Hematopoietic multipotent progenitor cell (in vitro differentiated cells): ENCODE results near the gene SUFU. TPM values are rescaled to one million over a fixed set of nuclear protein-coding genes. Genes with fewer than 3 reads are reported as not detected.

Experiments used
- DNase-seq, 3 donors: peaks; one replicate each; pipeline ENCODE4 v3.0.0-alpha.2; 2011 to 2015; ENCODE audit warnings: low read depth in 2 of 3, low spot score in 2 of 3
- total RNA-seq: library from RNA; depleted of rRNA; stranded (reverse); fragments of >200 nt; gene quantifications from one replicate; pipeline ENCODE4 v1.2.3, GENCODE V29; 2012

The SUFU gene
- total RNA-seq, 1 donor: 6.7 TPM

DNA sequence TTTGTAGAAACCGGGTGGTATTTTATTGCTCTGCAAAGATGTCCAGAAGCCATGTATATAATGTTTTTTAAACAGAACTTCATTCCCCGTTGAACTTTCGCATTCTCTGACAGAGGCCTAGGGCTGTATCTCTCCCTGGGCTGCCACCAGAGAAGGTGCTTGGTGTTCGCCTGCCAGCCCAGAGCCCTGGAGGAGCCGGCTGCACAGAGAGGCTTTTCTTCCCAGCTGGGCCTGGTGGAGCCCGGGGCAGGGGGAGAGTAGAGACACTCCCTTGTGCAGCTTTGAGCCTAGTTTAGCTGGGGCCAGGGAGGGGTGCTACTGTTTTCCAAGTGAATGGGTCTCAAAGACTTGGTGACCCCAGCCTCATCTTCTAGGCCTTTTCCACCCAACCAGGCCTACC is 126.9 kb downstream of the SUFU start:
- DNase-seq: no peak

DNA sequence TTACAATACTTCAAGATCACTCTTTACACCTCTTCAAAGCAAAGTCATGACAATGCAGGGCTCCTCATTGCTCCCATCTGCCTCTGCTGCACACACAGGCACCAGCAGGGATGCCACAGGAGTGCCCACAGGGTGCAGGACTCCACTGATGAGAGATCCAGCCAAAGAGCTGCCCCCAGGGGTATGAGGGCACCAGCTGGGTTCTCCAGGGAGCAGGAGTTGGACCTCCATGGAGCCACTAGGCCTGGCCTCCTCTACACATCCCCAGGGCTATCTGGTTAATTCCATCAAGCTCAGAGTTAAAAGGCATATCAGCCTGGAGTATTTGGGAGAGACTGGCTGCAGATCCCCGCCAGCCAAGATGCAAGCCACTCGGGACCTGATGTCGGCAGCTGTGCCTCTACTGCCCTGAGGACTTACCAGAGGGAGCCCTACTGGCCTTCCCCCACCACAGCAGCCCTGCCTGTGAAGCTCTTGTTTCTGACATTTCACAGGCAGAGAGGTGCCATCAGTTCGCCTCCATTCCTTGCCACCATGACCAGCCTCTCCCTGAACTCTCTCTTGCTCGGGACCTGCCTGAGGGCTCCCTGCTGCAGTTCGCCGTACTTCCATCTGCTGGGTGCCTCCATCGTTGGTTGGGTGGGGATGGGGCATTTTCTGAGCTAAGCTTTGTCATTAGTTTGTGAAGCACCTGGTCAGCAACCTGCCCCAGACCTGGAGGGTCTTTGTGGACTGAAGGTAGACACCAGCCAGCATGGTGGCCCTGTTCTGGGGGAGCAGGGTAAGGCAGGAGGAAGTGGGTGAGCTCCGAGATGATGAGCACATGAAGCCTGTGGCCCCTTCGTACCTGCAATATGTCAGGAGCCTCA is 128.0 kb downstream of the SUFU start:
- DNase-seq: no peak

DNA sequence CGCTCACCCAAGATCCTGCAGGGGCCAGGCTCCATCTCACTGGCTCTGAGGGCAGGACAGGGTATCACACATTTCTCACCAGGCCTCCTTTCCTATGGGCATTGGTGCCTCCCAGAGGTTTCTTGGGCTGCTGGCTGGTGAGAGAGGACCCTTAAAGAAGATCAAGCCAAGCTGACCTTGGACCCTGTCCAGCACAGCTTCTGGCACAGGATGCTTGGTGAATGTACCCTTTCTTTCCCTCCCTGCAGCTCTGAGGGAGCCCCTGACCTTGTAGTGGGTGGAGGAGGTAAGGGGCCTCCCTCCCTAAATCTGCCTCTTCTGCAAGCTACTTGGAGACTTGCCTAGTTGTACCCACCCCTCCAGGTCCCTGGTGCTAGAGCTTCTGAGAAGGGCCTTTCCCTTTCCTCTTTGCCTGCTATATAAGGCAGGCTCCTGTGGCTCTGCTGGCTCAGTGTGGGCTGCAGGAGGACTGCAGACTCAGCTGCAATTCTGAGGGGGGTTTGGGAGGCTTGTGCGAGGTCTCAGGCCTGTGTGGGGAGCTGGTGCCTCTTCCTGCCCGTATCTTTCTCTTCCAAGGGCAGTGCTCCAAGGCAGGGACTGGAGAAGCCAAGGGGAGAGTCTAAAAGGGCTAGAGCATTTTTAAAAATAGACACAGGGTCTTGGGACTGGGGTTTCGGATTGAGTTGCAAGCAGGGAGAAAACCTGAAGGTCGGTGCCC is 128.8 kb downstream of the SUFU start:
- peak in 1 of 3 donors; percentile 47 for DNase-seq

DNA sequence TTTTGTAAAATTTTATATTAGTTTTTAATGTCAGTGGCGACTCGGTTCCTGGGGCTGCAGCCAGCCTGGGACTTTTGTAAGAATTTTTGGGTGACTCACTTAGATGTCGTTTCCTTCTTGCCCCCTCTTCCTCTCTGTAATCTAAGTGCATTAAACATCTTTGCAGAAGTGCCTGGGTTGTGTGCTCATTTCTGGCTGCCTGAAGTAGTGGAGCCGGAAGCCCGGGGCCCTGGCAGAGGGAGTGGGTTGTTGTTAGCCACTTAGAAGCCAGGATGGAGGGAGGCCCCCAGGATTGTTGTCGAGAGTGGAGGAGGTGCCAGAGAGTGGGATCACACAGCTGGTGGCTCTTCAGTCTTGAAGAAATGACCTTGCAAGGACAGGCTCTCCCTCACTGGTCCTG is 129.5 kb downstream of the SUFU start:
- peak in 2 of 3 donors; percentile 55 to 63 for DNase-seq

DNA sequence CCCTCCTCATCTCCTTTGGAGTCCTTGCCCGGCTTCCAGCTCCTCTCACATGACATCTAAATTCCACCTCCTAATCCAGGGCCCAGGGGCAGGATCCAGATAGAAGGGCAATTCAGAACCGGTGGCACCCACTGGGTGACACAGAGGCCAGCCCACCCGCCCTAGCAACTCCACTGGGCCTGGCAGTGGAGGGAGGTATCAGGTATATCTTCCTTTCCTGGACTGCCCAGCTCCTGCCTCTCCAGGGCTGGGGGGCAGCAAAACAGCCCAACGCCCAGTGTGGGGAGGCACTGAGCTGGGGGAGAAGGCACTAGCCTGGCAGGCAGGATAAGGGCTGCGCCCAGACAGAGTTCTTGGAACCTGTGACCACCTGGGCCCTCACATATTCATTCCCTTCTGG is 130.1 kb downstream of the SUFU start:
- no peak for DNase-seq

DNA sequence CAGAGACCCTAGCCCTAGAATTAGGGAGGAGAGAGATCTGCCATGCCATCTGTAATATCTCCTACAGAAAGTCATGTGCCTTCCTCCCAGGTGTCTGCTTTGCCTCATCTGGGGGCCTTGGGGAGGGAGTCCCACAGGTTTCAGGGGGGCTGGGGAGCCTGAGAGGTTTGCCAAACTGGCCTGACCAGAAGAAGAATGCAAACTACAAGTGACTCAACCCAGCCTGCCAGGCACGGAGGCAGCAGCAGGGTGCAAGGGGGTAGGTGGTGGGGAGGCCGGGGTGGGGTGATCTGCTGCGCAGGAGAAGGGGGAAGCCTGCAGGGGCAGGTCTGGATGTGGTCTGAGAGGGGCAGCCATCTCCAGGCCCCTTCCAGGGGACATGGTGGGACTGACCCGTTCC is 130.9 kb downstream of the SUFU start:
- DNase-seq: no peak

DNA sequence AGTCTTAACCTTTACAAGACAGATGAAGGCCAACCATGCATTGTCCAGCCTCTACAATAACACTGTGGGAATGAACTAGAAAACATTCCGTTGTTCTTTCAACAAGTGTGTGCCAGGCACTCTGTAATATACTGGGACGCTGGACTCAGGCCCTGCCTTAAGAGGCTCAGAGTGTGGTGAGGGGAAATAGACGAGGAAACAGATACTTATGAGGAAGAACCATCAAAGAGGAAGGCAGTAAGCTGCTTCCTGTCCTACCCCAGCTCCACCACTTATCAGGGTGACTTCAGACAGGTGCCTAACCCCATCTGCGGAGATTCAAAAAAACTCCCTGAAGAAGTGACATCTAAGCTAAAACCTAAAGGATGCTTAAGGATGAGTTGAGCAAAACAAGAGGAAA is 131.6 kb downstream of the SUFU start:
- peak in 2 of 3 donors; percentile 36 to 66 for DNase-seq

DNA sequence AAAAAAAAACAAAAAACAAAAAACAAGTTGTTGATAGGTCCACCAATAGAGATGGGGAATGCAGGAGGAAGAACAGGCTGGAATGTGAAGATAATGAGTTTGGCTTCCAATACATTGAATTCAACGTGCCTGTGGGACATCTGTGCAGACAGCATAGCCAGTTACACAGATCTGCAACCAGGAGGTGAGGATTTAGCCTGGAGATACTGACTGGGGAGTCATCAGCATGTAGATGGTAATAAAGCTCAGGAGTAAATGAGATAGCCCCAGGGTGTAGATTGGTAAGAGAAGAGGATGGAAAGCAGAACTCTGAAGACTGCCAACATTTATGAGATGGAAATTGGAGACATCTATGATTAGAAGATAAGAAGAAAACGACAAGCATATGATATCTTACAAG is 135.8 kb downstream of the SUFU start:
- no peak for DNase-seq

DNA sequence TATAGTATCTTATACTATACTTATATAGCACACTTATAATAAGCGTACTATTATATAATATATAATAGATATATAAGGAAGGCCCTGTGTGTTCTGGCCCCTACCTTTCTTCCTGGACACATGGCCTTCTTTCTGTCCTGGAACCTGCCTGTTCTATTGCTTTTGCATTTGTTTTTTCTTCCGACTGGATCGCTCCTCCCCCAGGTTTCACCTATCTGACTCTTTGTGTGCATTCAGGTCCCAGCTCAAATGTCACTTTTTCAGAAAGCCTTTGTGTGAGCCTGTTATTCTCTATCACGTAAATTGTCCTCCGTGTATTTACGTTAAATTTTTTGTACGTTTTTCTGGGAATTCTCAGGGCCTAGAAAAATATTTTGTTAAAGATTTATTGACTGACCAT is 137.6 kb downstream of the SUFU start:
- no peak for DNase-seq

DNA sequence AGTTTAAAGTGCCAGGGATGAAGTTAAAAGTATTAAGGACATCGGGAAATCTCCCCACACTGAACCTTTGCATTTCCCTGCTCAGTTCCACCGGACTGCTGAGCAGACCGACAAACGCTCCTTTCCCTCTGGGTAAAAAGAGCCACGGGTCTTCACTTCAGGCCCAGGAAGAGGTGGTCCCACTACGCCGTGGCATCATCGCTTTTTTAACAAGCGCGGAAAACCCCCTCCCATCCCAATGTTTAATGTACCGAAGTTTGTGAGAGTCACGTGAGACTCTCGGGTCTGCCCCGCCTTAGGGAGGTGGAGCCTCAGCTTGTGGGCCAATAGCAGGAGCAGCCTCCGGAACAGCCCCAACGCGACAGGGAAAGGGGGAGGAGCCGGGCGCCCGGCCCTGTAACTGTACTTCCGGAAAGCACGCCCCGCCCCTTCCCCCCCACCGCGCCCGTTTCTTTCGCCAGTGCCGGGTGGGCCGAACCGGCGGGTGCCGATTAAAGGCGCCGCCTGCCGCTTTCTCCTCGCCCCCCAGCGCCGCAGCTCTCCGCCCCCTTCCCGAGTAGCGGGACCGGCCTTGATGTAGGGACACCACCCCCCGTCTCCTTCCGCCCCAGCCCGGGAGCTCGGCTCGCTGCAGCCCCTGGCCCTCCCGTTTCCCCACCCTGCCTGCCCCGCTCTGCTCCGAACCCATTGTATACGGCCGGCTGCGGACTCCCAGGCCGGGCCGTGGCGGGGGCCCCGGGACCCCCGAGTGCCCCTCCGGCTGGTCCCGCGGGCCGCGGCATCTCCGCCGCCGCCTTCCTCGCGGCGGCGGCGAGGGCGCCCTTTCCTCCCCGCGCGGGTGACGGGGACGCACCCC is 138.3 kb downstream of the SUFU start:
- peak; percentile 83 to 98 (median 98) for DNase-seq

DNA sequence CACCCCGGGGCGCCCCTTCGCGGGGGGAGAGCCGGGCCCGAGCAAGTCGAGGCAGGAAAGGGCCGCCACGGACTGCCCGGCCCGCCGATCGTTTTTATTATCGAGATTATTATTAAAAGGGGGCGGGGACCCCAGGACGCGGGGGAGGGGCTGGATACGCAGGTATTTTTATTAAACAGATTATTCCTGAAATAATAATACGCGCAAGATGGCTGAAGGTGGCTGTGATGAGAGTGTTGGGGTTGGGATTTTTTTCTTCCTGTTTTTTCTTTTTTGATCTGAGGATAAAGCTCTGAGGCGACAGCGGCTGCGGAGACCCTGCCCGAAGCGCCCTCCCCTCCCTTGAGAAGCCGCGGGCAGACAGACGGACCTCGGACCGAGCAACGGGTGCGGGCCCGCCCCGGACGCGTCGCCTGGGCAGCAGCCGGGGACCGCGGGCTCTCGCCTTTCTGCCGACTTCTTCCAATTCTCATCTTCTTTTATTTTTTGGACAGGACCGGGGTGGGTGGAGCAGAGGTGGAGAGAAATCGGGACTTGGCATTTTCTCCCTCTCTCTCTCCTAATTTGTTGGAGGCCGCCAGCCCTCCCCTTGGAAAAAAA is 139.1 kb downstream of the SUFU start:
- DNase-seq: peak in 2 of 3 donors; percentile 42 to 48

DNA sequence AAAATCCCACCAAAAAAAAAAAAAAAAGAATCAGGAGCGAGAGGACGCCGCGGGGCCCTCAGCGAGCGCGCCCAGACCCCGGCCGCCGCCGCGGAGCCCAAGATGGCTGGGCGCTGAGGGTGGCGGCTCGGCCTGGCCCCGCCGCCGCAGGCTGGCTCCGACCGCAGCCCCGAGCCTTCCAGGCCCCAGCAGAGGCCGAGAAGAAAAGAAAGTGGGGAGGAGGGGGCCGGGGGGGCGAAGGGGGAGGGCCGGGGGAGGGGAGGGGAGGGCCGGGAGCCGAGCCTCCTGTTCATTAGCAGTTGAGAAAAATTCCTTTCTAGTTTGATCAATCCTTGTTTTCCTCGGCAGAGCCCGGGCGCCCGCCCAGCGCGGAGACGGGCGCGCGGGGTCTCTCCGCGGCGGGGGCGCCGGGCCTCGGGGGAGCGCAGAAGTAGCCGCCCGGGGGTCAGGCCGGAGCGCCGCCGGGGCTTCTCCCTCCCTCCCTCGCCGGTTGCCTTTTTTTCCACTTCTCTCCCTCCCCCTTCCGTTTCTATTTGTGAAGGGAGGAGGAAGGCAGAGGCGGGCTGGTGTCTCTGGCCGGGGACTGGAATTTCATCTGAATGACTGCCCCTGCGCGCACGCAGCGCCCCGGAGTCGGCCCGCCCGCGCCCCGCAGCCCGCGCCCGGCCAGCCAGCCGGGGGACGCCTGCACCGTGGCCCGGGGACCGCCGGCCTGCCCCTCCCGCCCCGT is 139.7 kb downstream of the SUFU start:
- peak in 2 of 3 donors; percentile 59 to 67 for DNase-seq

DNA sequence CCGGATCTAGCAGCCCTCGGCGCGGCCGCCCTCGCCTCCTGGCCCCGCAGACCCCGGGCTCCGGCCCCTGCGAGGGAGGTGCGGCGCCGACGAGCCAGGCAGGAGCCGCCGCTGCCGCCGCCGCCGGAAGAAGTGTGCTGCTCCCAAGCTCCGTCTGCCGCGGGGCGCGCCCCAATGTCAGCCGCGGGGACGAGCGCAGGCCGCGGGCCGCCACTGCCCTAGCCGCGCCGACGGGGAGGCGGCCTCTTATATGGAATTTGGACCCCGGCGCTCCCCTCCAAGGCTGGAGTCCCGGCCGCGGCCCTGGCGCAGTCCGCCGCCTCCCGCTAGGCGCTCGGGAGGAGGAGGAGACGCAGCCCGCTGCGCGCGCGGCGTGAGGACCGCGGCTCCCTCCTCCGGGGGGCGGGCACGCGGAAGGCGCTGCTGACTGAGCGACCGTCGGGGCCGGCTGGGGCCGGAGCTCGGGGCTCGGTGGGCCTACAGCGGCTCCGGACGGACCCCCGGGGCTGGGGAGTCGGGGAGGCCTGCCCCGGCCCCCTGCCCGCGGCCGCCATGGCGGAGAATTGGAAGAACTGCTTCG is 140.4 kb downstream of the SUFU start, which contains the start of gene TRIM8:
Gene TRIM8 (plus strand): TSS at position 414 of the 580 bp plus-strand sequence. CDS start 139 bp downstream, at position 553.
- peak in 2 of 3 donors; percentile 37 to 49 for DNase-seq

DNA sequence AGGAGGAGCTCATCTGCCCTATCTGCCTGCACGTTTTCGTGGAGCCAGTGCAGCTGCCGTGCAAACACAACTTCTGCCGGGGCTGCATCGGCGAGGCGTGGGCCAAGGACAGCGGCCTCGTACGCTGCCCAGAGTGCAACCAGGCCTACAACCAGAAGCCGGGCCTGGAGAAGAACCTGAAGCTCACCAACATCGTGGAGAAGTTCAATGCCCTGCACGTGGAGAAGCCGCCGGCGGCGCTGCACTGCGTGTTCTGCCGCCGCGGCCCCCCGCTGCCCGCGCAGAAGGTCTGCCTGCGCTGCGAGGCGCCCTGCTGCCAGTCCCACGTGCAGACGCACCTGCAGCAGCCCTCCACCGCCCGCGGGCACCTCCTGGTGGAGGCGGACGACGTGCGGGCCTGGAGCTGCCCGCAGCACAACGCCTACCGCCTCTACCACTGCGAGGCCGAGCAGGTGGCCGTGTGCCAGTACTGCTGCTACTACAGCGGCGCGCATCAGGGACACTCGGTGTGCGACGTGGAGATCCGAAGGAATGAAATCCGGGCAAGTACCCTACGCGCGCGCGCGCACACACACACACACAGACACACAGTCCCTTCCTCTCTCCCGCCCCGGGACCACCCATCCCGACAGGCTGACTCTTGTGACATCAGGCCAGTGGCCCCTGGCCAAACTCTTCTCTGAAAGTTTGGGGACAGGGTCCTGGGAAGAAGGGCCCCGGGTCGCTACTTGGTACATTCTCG is 141.0 kb downstream of the SUFU start:
- peak; percentile 66 to 87 (median 86) for DNase-seq

DNA sequence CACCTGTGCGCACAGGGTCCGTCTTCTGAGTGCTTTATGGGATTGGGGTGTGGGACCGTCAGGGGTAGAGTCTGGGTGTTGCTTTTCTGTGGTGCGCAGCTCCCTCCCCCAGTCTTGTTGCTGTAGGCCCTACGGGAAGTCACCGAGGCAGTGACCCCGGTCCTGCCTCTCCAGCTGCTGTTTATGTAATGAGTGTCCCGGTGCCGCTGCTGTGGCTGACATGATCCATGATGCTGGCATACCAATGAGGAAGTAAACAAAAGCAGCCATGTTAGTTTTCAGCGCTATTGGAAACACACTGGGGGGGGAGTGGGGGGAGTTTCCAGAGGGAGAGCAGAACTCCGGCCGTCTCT is 141.6 kb downstream of the SUFU start:
- DNase-seq: peak in 2 of 3 donors; percentile 66 to 74

DNA sequence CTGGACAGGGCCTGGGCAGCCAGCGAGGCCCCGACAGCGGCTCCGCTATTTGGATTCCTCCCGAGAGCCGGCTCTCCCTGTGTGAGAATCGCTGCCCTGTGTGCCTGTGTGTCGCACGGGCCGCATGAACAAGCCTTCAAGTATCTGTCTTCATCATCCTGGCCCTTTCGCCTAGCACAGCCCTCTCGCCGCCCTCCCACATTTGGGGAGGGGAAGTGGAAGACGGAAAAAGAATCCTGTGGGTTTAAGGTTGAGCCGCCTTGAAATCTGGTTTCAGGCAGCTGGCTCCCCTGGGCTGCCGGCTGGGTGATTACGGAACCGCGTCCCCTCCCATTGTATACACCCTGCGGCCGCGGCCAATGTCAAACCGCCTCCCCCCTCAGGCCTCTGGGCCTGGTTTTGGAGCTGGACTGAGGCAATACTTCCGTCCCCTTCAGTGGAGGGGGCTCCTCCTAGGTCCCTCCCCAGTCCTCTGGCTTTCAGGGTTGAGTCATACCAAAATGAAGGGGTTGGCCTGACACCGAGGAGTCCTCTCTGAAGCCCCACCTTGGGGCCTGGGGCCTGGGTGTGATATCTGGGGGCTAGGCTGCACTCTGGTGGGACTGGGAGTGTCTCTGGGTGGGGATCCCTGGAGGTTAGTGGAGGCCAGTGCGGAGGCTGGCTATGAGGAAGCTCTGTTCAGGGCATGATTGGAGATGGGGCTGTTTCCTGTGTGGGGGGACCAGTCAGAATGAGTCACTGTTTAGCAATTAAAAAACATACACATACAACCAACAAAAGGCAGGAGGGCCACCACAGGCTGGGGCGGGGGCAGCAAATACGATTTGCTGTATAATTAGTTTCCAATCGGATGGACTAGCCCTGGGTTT is 142.2 kb downstream of the SUFU start:
- peak in 2 of 3 donors; percentile 94 to 95 for DNase-seq

DNA sequence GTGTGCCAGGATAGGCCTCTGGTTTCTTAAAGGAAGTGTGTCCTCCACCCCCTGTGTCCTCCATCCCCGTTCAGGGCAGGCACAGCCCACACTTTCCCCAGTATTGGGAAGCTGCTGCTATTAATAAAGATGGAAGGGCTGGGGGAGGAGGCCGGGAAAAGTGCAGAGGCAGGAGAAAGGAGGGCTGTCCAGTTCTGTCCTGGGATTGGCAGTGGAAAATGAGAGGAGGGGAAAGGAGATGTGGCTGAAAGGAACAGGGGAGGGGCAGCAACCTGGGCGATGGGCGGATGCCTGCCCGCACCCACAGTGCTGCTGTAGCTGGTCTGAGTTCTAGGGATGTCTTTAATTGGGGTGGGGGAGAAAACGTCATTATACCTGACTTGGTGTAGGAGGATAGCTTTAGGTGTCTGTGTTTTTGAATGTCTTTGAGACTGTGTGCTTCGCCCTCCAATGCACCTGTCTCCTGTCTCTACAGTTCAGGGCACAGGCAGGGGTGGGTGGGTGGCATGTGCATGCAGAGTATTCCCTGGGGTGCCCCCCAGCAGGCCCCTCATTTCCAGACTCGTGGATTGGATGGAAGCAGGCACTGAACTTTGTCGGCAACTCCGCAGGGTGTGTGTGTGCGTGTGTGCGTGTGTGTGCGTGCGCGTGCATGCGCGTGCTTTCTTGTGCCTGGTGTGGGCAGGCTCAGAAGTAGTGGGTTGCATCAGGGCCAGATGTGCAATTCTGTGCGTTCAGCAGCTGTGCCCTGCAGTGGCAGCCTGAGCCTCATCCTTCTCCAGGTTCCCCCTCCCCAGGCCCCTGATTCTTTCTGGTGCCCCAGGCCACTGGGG is 143.1 kb downstream of the SUFU start:
- no peak for DNase-seq
